Activated CD4-positive, CD25-positive, alpha-beta regulatory T cell treated with anti-CD3 and anti-CD28 coated beads, Interleukin-2, amount 50 U/mL, for 16 hours (primary cell): ENCODE data around the gene CORO7.

Experiments
- DNase-seq: peaks from one replicate; pipeline ENCODE4 v3.0.0-alpha.2; 2020; ENCODE audit warnings: low read depth, low spot score

The CORO7 gene

GRCh38 chr16:4426021-4426684 lies 9.8 kb upstream of the CORO7 start:
- DNase-seq = no peak

- DNase-seq = peak; percentile 85
Observed at GRCh38 chr16:4425378-4426020, 9.1 kb upstream of the CORO7 start, which contains the start of gene DNAJA3. Gene DNAJA3 (plus strand): TSS chr16:4425868. CDS start chr16:4425882, 14 bp downstream.

GRCh38 chr16:4420505-4421105 lies 4.2 kb upstream of the CORO7 start:
- DNase-seq = no peak

- no peak for DNase-seq
Observed at GRCh38 chr16:4419402-4419959, 3.1 kb upstream of the CORO7 start.

GRCh38 chr16:4415538-4416199 lies 727 bp downstream of the CORO7 start:
- peak; percentile 24 for DNase-seq

GRCh38 chr16:4414187-4414917 lies 2.0 kb downstream of the CORO7 start:
- DNase-seq = peak; percentile 76

GRCh38 chr16:4412854-4413253 lies 3.5 kb downstream of the CORO7 start:
- no peak for DNase-seq

GRCh38 chr16:4412159-4412558 lies 4.2 kb downstream of the CORO7 start:
- DNase-seq = no peak

GRCh38 chr16:4411684-4412083 lies 4.7 kb downstream of the CORO7 start:
- DNase-seq = no peak

- no peak for DNase-seq
Observed at GRCh38 chr16:4410335-4411075, 5.9 kb downstream of the CORO7 start.

- no peak for DNase-seq
Observed at GRCh38 chr16:4409081-4409932, 7.1 kb downstream of the CORO7 start.

GRCh38 chr16:4408323-4408690 lies 8.1 kb downstream of the CORO7 start:
- DNase-seq = no peak

- DNase-seq = no peak
Observed at GRCh38 chr16:4407543-4408322, 8.7 kb downstream of the CORO7 start.

- no peak for DNase-seq
Observed at GRCh38 chr16:4404967-4405696, 11.3 kb downstream of the CORO7 start.

- no peak for DNase-seq
Observed at GRCh38 chr16:4404247-4404966, 12.0 kb downstream of the CORO7 start.

- DNase-seq = no peak
Observed at GRCh38 chr16:4403133-4403949, 13.1 kb downstream of the CORO7 start.
